ENCODE results near the gene HDDC2. TPM values are rescaled to one million over a fixed set of nuclear protein-coding genes. Genes with fewer than 3 reads are reported as not detected.

Gene HDDC2
- total RNA-seq, 2 experiments from 2014 or later: 19.4 to 21.6 TPM

DNA sequence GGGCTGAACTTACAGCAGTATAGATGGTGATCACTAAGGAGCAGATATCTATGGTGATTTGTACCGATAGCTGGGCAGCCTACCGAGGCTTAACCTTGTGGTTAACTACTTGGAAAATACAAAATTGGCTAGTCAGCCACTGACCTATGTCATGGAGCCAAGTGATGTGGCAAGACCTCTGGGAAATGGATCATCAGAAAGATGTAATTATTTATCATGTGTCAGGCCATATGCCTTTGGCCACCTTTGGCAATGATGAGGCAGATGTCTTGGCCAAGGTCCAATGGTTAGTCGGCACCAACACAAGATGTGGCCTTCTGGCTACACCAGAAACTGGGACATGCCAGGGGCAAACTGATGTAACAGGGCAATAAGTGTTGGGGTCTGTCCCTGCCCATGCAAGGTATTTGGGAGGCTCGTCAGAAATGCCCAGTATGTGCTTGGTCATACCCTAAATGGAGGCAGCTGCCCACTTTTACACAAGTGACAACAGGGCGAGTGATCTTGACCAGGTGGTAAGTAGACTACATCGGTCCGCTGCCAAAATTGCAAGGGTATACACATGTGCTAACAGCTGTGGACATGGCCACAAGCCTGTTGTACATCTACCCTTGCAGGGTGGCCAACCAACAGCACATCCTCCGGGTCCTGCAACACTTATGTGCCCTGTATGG, 30.1 kb downstream of the HDDC2 start:
- H3K36me3 Mint-ChIP-seq (ENCODE audit: low read depth): peaks cover 56% of the 10 kb centered on the region
- ATAC-seq (ENCODE audit: poor library complexity) (no peak), DNase-seq (no peak)
- no peak overlapping the region for H3K27ac ChIP-seq (ENCODE audit: low read depth in 1 of 2, low read length in 2 of 2)
- no peak overlapping the region for H3K4me3 Mint-ChIP-seq
- H3K27me3 ChIP-seq (ENCODE audit: control insufficient read depth in 1 of 2, insufficient read depth in 2 of 2, low read length in 2 of 2): no peaks in the 10 kb centered on the region
- intact Hi-C loops (cut with DNase I, micrococcal nuclease): no loop called here
- TF ChIP-seq, protein P1, sequence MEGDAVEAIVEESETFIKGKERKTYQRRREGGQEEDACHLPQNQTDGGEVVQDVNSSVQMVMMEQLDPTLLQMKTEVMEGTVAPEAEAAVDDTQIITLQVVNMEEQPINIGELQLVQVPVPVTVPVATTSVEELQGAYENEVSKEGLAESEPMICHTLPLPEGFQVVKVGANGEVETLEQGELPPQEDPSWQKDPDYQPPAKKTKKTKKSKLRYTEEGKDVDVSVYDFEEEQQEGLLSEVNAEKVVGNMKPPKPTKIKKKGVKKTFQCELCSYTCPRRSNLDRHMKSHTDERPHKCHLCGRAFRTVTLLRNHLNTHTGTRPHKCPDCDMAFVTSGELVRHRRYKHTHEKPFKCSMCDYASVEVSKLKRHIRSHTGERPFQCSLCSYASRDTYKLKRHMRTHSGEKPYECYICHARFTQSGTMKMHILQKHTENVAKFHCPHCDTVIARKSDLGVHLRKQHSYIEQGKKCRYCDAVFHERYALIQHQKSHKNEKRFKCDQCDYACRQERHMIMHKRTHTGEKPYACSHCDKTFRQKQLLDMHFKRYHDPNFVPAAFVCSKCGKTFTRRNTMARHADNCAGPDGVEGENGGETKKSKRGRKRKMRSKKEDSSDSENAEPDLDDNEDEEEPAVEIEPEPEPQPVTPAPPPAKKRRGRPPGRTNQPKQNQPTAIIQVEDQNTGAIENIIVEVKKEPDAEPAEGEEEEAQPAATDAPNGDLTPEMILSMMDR (IDR thresholded peaks at IDR 0.05): no peak
- no peaks in the 10 kb centered on the region for H3K9me3 Mint-ChIP-seq
- H3K27me3 Mint-ChIP-seq: no peaks in the 10 kb centered on the region
- POLR2A ChIA-PET: no interaction called here
- no peak overlapping the region for H3K4me3 ChIP-seq (ENCODE audit: low read length)
- peaks cover 3% of the 10 kb centered on the region for H3K4me1 ChIP-seq (ENCODE audit: insufficient read depth, low read length)
- no peaks in the 10 kb centered on the region for H3K9me3 ChIP-seq (ENCODE audit: control insufficient read depth in 1 of 2, insufficient read depth in 1 of 2, low read length in 2 of 2)
- no peak overlapping the region for H3K27ac Mint-ChIP-seq
- peaks cover 4% of the 10 kb centered on the region for H3K4me1 Mint-ChIP-seq (ENCODE audit: low read depth)
- CTCF ChIA-PET: no interaction called here
- H3K36me3 ChIP-seq (ENCODE audit: insufficient read depth, low read length): peaks cover 27% of the 10 kb centered on the region

DNA sequence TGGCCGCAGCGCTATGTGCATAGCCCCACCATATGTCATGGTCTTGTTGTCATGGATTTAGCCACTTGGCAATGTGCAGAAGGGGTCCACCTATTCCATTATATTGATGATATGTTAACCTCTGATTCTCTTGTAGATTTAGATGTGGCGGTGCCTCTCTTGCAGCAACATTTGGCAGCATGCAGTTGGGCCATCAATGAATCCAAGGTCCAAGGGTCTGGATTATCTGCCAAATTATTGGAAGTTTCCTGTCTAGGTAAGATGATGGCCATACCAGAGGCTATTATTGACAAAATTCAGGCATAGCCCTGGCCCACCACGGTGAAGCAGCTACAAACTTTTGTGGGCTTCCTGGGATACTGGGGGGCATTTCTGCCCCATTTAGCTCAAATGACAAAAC, 31.4 kb downstream of the HDDC2 start:
- no peaks in the 10 kb centered on the region for H3K27me3 Mint-ChIP-seq
- H3K4me3 ChIP-seq (ENCODE audit: low read length): no peak overlapping the region

DNA sequence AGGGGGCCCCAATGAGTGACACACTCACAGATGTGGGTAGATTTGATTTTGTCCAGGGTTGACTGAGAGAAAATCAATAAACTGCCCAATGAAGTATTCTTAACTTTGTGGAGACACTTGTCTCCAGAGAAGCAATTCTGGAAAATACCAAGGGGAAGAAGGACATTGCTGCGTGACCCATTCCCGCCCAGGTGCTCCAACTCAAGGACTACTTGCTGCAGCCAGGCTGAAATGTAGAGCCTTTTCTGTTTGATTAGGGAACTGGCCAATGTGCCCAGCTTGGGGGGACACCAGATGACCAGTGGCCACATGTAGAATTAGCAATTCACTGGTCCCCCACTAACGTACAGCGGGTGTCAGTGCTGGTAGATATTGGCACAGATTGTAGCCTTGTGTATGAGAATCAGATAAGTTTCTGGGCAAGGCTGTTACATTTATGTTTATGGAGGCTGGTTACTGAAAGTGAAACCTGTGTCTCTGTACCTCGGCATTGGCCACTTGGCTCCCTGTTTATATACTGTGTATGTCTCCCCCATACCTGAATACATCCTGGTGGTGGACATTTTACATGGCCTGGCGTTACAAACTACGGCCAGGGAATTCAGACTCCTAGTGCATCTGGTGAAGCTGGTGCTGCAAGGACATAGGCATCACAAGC, 32.3 kb downstream of the HDDC2 start:
- no peaks in the 10 kb centered on the region for H3K27me3 ChIP-seq (ENCODE audit: control insufficient read depth in 1 of 2, insufficient read depth in 2 of 2, low read length in 2 of 2)
- H3K4me1 ChIP-seq (ENCODE audit: insufficient read depth, low read length): no peaks in the 10 kb centered on the region
- Mint-ChIP-seq H3K36me3 (ENCODE audit: low read depth) (peaks cover 35% of the 10 kb centered on the region), H3K27me3 (no peaks in the 10 kb centered on the region), H3K4me1 (ENCODE audit: low read depth) (no peaks in the 10 kb centered on the region), H3K27ac (no peak overlapping the region), H3K4me3 (no peak overlapping the region), H3K9me3 (no peaks in the 10 kb centered on the region)
- no peaks in the 10 kb centered on the region for H3K9me3 ChIP-seq (ENCODE audit: control insufficient read depth in 1 of 2, insufficient read depth in 1 of 2, low read length in 2 of 2)
- H3K36me3 ChIP-seq (ENCODE audit: insufficient read depth, low read length): peaks cover 14% of the 10 kb centered on the region
- intact Hi-C loops (cut with DNase I, micrococcal nuclease): no loop called here
- ATAC-seq (ENCODE audit: poor library complexity) (no peak), DNase-seq (no peak)
- no peak overlapping the region for H3K4me3 ChIP-seq (ENCODE audit: low read length)
- TF ChIP-seq, protein P1 (IDR thresholded peaks at IDR 0.05): no peak
- POLR2A ChIA-PET: no interaction called here
- H3K27ac ChIP-seq (ENCODE audit: low read depth in 1 of 2, low read length in 2 of 2): no peak overlapping the region
- CTCF ChIA-PET: no interaction called here

More for the DNA sequence above, 31.4 kb downstream of the HDDC2 start:
- H3K36me3 ChIP-seq (ENCODE audit: insufficient read depth, low read length): peaks cover 20% of the 10 kb centered on the region
- ATAC-seq (ENCODE audit: poor library complexity): no peak
- Mint-ChIP-seq H3K9me3 (no peaks in the 10 kb centered on the region), H3K36me3 (ENCODE audit: low read depth) (peaks cover 43% of the 10 kb centered on the region), H3K4me3 (no peak overlapping the region), H3K27ac (no peak overlapping the region), H3K4me1 (ENCODE audit: low read depth) (peaks cover under 1% of the 10 kb centered on the region)
- H3K9me3 ChIP-seq (ENCODE audit: control insufficient read depth in 1 of 2, insufficient read depth in 1 of 2, low read length in 2 of 2): no peaks in the 10 kb centered on the region
- CTCF ChIA-PET: no interaction called here
- no peaks in the 10 kb centered on the region for H3K4me1 ChIP-seq (ENCODE audit: insufficient read depth, low read length)
- no peak for DNase-seq
- TF ChIP-seq, protein P1 (IDR thresholded peaks at IDR 0.05): no peak
- no peaks in the 10 kb centered on the region for H3K27me3 ChIP-seq (ENCODE audit: control insufficient read depth in 1 of 2, insufficient read depth in 2 of 2, low read length in 2 of 2)
- intact Hi-C loops (cut with DNase I, micrococcal nuclease): no loop called here
- POLR2A ChIA-PET: no interaction called here
- no peak overlapping the region for H3K27ac ChIP-seq (ENCODE audit: low read depth in 1 of 2, low read length in 2 of 2)

Measured in CD4-positive, alpha-beta T cell (primary cell).